K562 (cell line): ENCODE data around the gene CLCN4. TPM values are rescaled to one million over a fixed set of nuclear protein-coding genes. Genes with fewer than 3 reads are reported as not detected.

Experiments used
- ATAC-seq: fragments of 200-7000 bp; cut with Tn5 transposase; 3 replicates; pipeline ENCODE4 v1.9.1; 2020; ENCODE audit warnings: moderate library complexity
- BruUV-seq: library from RNA; stranded (reverse); fragments of 400-500 nt; replicated peaks from 2 replicates; lab custom pipeline; 2021; lab: Mats Ljungman, UMichigan
- CTCF ChIA-PET: fragments of 300-600 bp; formaldehyde crosslinking; extraction: SDS; loops from one replicate; lab custom pipeline; 2021; ENCODE audit warnings: low intra/inter-chr PET ratio; lab: Yijun Ruan, JAX
- POLR2A ChIA-PET: fragments of 300-600, 350-650 bp; sonication (Branson Sonifier 250); formaldehyde crosslinking; extraction: SDS; loops from one replicate; lab custom pipeline; 2021; ENCODE audit warnings: antibody characterized with exemption, inconsistent platforms; lab: Yijun Ruan, JAX
- DNase-seq, 4 experiments: peaks; one replicate each; pipeline versions ENCODE4 v3.0.0 to v3.0.0-alpha.2; 2011 to 2018; ENCODE audit warnings: low spot score in 3 of 4, mixed read lengths in 3 of 4; ENCODE audit errors: extremely low read depth in 1 of 4
- FAIRE-seq: peaks from 2 replicates; lab custom pipeline; 2011; peaks lifted over from hg19 to GRCh38; lab: Jason Lieb, UNC
- H2AFZ ChIP-seq: 2 replicates; pipeline ENCODE4 v1.6.0; 2011; ENCODE audit warnings: low read depth, low read length, control low read depth, inconsistent platforms
- H3K27ac ChIP-seq: fragments of 200-600 bp; 3 replicates; pipeline ENCODE4 v1.8.0; 2011; ENCODE audit warnings: low read depth, mild to moderate bottlenecking, control low read depth, inconsistent platforms, low read length, moderate library complexity, mixed read lengths; ENCODE audit errors: extremely low read depth
- H3K27me3 ChIP-seq, 2 experiments: fragments of 300-600 bp in 1 of 2; 2 replicates in 1 of 2; 3 replicates in 1 of 2; pipeline versions ENCODE4 v1.6.0 to v1.8.0; 2011; ENCODE audit warnings: inconsistent platforms in 2 of 2, low read length in 2 of 2, mild to moderate bottlenecking in 1 of 2, mixed read lengths in 1 of 2, moderate library complexity in 1 of 2; ENCODE audit not compliant: control insufficient read depth in 2 of 2, insufficient read depth in 2 of 2
- H3K36me3 ChIP-seq: fragments of 300-600 bp; 3 replicates; pipeline ENCODE4 v1.8.0; 2011; ENCODE audit warnings: mild to moderate bottlenecking, low read length, inconsistent platforms; ENCODE audit not compliant: control insufficient read depth, insufficient read depth
- H3K4me1 ChIP-seq, 2 experiments: fragments of 200-600 bp in 1 of 2; replicated peaks in 1 of 2; 2 replicates in 1 of 2; 3 replicates in 1 of 2; pipeline versions ENCODE4 v1.5.1 to v1.8.0; 2011; ENCODE audit warnings: inconsistent platforms in 2 of 2, low read length in 2 of 2, mild to moderate bottlenecking in 1 of 2, mixed read lengths in 1 of 2, moderate library complexity in 1 of 2; ENCODE audit not compliant: control insufficient read depth in 2 of 2, insufficient read depth in 2 of 2
- H3K4me2 ChIP-seq: 2 replicates; pipeline ENCODE4 v1.6.1; 2011; ENCODE audit warnings: low read length, control low read depth, inconsistent platforms, mixed read lengths; ENCODE audit not compliant: insufficient read depth
- H3K4me3 ChIP-seq: fragments of 200-600 bp; sonication (generic), shearing (Covaris generic); 2 replicates; pipeline ENCODE4 v1.5.1; 2016; ENCODE audit warnings: control low read depth, inconsistent platforms
- H3K79me2 ChIP-seq: fragments of 200-600 bp; 3 replicates; pipeline ENCODE4 v1.8.0; 2011; ENCODE audit warnings: low read length, inconsistent platforms; ENCODE audit not compliant: control insufficient read depth, insufficient read depth
- H3K9ac ChIP-seq, 2 experiments: 2 replicates each; pipeline versions ENCODE4 v1.6.0 to v1.6.1; 2011; ENCODE audit warnings: low read depth in 2 of 2, low read length in 2 of 2, control low read depth in 1 of 2, inconsistent platforms in 1 of 2, mild to moderate bottlenecking in 1 of 2, mixed read lengths in 1 of 2; ENCODE audit not compliant: insufficient read depth in 1 of 2
- H3K9me1 ChIP-seq: one replicate; pipeline ENCODE4 v1.6.0; 2011; ENCODE audit warnings: inconsistent platforms, mild to moderate bottlenecking, low read length, moderate library complexity; ENCODE audit not compliant: control insufficient read depth, insufficient read depth
- H3K9me3 ChIP-seq: replicated peaks from 2 replicates; pipeline ENCODE4 v1.5.1; 2011; ENCODE audit warnings: low read depth, low read length, inconsistent platforms; ENCODE audit not compliant: control insufficient read depth, insufficient read depth
- H4K20me1 ChIP-seq: replicated peaks from 2 replicates; pipeline ENCODE4 v1.6.1; 2011; ENCODE audit warnings: low read length, inconsistent platforms, mixed read lengths; ENCODE audit not compliant: control insufficient read depth, insufficient read depth
- CHD4 ChIP-seq: fragments of 200-600 bp; sonication (generic); IDR thresholded peaks from 3 replicates; pipeline ENCODE4 v1.6.1; 2012; ENCODE audit warnings: low read depth, mild to moderate bottlenecking, mixed read lengths, low read length, inconsistent platforms; ENCODE audit not compliant: insufficient read depth, insufficient replicate concordance, poor library complexity, severe bottlenecking
- IRF1 ChIP-seq: sonication (generic); formaldehyde crosslinking; IDR thresholded peaks from 2 replicates; pipeline ENCODE4 v1.8.0; 2022; ENCODE audit warnings: missing genetic modification reagents, mild to moderate bottlenecking, borderline replicate concordance
- PHB ChIP-seq: fragments of 250-450 bp; sonication (Bioruptor Pico); IDR thresholded peaks from 2 replicates; pipeline ENCODE4 v1.5.0; 2021
- ZBTB40 ChIP-seq, 2 experiments: fragments of 450-650 bp in 1 of 2; sonication (generic) in 1 of 2; formaldehyde crosslinking in 1 of 2; IDR thresholded peaks; 2 replicates each; pipeline versions ENCODE4 v1.7.1 to v1.9.0; 2016 to 2022; ENCODE audit warnings: inconsistent platforms in 1 of 2, mild to moderate bottlenecking in 1 of 2, missing genetic modification reagents in 1 of 2
- WGBS: fragments of 100-300 bp; shearing (Covaris generic); methylation state at CpG from one replicate; pipeline ENCODE4 v1.1.6; 2016; ENCODE audit warnings: low coverage, mixed read lengths; ENCODE audit not compliant: insufficient coverage; ENCODE audit errors: missing lambda C conversion rate; 5-methylcytosine and 5-hydroxymethylcytosine counted together
- in situ Hi-C: fragments of 300-500 bp; cut with MboI; formaldehyde crosslinking; loops from 4 replicates; pipeline ENCODE4 v1.15.0; 2018; ENCODE audit warnings: inconsistent platforms, mixed read lengths
- intact Hi-C: fragments of 100-400 bp; cut with micrococcal nuclease; formaldehyde crosslinking; loops from 2 replicates; pipeline ENCODE4 v1.14.2; 2022
- polyA plus RNA-seq, 8 experiments: library from polyadenylated mRNA; depleted of rRNA in 4 of 8; stranded (reverse) in 5 of 8; unstranded in 3 of 8; fragments of >200 nt; fragmentation: Nextera tagmentation in 2 of 8; fragmentation: Illumina TruSeq in 1 of 8; extraction: Ambion mirVana in 2 of 8; extraction: Trizol in 1 of 8; gene quantifications; 2 replicates each; pipeline versions ENCODE4 v1.2.1 to v1.2.3, GENCODE V29; 2011 to 2014; ENCODE audit warnings: inconsistent platforms in 1 of 8, missing spikeins in 1 of 8
- total RNA-seq, 7 experiments: library from RNA; depleted of rRNA in 6 of 7; stranded (reverse); fragments of >200 nt in 6 of 7; fragmentation: Illumina TruSeq in 2 of 7; extraction: Trizol in 2 of 7; gene quantifications; 2 replicates each; pipeline versions ENCODE4 v1.2.1 to v1.2.3, GENCODE V29; 2011 to 2021; ENCODE audit warnings: low replicate concordance in 1 of 7

CLCN4 gene
- total and polyA plus RNA-seq, 9 of the 15 experiments (the other 6 are each of a cell fraction or from before 2014, with no cell fraction given): 0.03 to 0.24 (median 0.10) TPM; not detected in 1

- no peak for TF ChIP-seq IRF1 (CRISPR knock-in tag)
These were observed 1.6 kb upstream of the CLCN4 start (continued) for GRCh38 chrX:10155137-10155536.

GRCh38 chrX:10157032-10157341 is 212 bp downstream of the CLCN4 start:
- POLR2A ChIA-PET: no interaction called here
- TF ChIP-seq ZBTB40 (IDR thresholded peaks at IDR 0.05) (no peak), ZBTB40 (CRISPR knock-in tag; IDR thresholded peaks at IDR 0.05) (no peak), CHD4 (no peak), PHB (CRISPR knock-in tag) (no peak)
- TF ChIP-seq, all 486 proteins: peak for 0
- no peak overlapping the region for H3K27ac ChIP-seq
- H3K4me1 ChIP-seq: peaks cover 13 to 19% of the 10 kb centered on the region in 2 experiments; a peak in 4 of 5 replicates
- H3K9ac ChIP-seq: no peak overlapping the region; a peak in 1 of 4 replicates
- in situ Hi-C loops (no loop called here), intact Hi-C loops (no loop called here)
- H3K9me3 ChIP-seq: no peaks in the 10 kb centered on the region
- H4K20me1 ChIP-seq: no peaks in the 10 kb centered on the region
- no peaks in the 10 kb centered on the region for H3K36me3 ChIP-seq
- FAIRE-seq (no peak), DNase-seq (no peak), ATAC-seq (no peak)
- WGBS: 20% methylated on average over 7 of the region's 7 CpGs
- no peaks in the 10 kb centered on the region for H3K79me2 ChIP-seq
- no peaks in the 10 kb centered on the region for H3K9me1 ChIP-seq
- no peak overlapping the region for H3K4me3 ChIP-seq
- no peak overlapping the region for H2AFZ ChIP-seq
- H3K27me3 ChIP-seq: no peaks in the 10 kb centered on the region
- no peak overlapping the region for H3K4me2 ChIP-seq
- CTCF ChIA-PET: no interaction called here
- no TSS peak for BruUV-seq
